Loucy (cell line): ENCODE results near the gene ADGRD2.

Source experiments
- EZH2phosphoT487 ChIP-seq: fragments of 200-600 bp; IDR thresholded peaks from 2 replicates; pipeline ENCODE4 v1.6.1; 2018; ENCODE audit warnings: antibody characterized with exemption, mild to moderate bottlenecking, moderate library complexity, borderline replicate concordance
- TF ChIP-seq, protein P1 (sequence below): fragments of 200-600 bp; sonication (generic); conservative IDR thresholded peaks from 2 replicates; pipeline ENCODE4 v1.5.1; 2014; ENCODE audit warnings: mild to moderate bottlenecking, antibody characterized with exemption, low read length

DNA sequence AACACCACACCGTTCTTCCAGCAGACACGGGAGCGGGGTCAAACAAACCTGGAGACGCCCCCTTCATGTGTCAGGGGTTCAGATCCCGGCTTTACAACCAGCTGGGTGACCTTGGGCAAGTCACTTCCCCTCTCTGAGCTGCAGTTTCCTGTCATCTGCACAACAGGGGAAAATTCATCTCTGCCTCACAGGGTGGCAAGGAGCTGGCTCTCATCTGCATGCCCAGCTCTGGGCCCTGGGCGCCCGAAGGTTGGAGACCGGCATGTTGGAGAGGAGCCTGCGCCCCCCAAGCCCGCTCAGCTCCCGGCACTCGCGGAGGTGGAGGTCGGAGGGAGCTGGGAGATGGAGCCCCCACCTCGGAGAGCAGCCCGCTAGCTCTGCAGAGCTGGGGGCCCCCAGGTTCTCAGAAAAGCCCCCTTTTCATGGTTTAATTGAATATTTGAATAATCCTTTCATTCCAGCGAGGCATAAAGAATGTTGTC, 36.6 kb downstream of the ADGRD2 start:
- TF ChIP-seq, protein P1, sequence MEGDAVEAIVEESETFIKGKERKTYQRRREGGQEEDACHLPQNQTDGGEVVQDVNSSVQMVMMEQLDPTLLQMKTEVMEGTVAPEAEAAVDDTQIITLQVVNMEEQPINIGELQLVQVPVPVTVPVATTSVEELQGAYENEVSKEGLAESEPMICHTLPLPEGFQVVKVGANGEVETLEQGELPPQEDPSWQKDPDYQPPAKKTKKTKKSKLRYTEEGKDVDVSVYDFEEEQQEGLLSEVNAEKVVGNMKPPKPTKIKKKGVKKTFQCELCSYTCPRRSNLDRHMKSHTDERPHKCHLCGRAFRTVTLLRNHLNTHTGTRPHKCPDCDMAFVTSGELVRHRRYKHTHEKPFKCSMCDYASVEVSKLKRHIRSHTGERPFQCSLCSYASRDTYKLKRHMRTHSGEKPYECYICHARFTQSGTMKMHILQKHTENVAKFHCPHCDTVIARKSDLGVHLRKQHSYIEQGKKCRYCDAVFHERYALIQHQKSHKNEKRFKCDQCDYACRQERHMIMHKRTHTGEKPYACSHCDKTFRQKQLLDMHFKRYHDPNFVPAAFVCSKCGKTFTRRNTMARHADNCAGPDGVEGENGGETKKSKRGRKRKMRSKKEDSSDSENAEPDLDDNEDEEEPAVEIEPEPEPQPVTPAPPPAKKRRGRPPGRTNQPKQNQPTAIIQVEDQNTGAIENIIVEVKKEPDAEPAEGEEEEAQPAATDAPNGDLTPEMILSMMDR, result no peak
- TF ChIP-seq EZH2phosphoT487, result no peak
